Bronchial epithelial cell (primary cell): ENCODE results near the gene EIPR1. TPM values are rescaled to one million over a fixed set of nuclear protein-coding genes. Genes with fewer than 3 reads are reported as not detected.

ENCODE experiments used
- DNase-seq: peaks from one replicate; pipeline ENCODE4 v3.0.0-alpha.2; 2010; ENCODE audit warnings: low read depth
- FAIRE-seq: peaks from 2 replicates; lab custom pipeline; 2011; peaks lifted over from hg19 to GRCh38; lab: Jason Lieb, UNC
- H3K27me3 ChIP-seq: 2 replicates; pipeline ENCODE4 v1.5.1; 2011; ENCODE audit warnings: low read length; ENCODE audit not compliant: control insufficient read depth, insufficient read depth
- H3K36me3 ChIP-seq: 2 replicates; pipeline ENCODE4 v1.5.1; 2011; ENCODE audit warnings: low read length; ENCODE audit not compliant: control insufficient read depth, insufficient read depth
- H3K4me3 ChIP-seq: 2 replicates; pipeline ENCODE4 v1.5.1; 2011; ENCODE audit warnings: mild to moderate bottlenecking, low read depth, low read length, control low read depth
- CTCF ChIP-seq: IDR thresholded peaks from 2 replicates; pipeline ENCODE4 v1.5.1; 2011; ENCODE audit warnings: mild to moderate bottlenecking, moderate library complexity, low read length, control low read depth, inconsistent platforms; ENCODE audit not compliant: insufficient read depth, severe bottlenecking
- total RNA-seq: library from RNA; depleted of rRNA; stranded (reverse); fragments of >200 nt; gene quantifications from 2 replicates; pipeline ENCODE4 v1.2.1, GENCODE V29; 2014

EIPR1 gene
- total RNA-seq, 1 donor from 2014 or later: 44.5 TPM

GRCh38 chr2:3214065-3214464, 163.6 kb downstream of the EIPR1 start:
- FAIRE-seq: no peak
- H3K4me3 ChIP-seq: no peak overlapping the region
- TF ChIP-seq CTCF: no peak
- peaks cover 2% of the 10 kb centered on the region for H3K36me3 ChIP-seq
- DNase-seq: no peak
- H3K27me3 ChIP-seq: no peaks in the 10 kb centered on the region

- Histone ChIP-seq H3K36me3 (peaks cover 2% of the 10 kb centered on the region), H3K4me3 (no peak overlapping the region), H3K27me3 (no peaks in the 10 kb centered on the region)
- DNase-seq: no peak
- TF ChIP-seq CTCF: no peak
- no peak for FAIRE-seq
Measured at GRCh38 chr2:3212984-3213383, 164.6 kb downstream of the EIPR1 start.

GRCh38 chr2:3212061-3212362, 165.6 kb downstream of the EIPR1 start:
- TF ChIP-seq CTCF: no peak
- H3K36me3 ChIP-seq: peaks cover 2% of the 10 kb centered on the region
- FAIRE-seq (no peak), DNase-seq (no peak)
- no peak overlapping the region for H3K4me3 ChIP-seq
- no peaks in the 10 kb centered on the region for H3K27me3 ChIP-seq

DNA sequence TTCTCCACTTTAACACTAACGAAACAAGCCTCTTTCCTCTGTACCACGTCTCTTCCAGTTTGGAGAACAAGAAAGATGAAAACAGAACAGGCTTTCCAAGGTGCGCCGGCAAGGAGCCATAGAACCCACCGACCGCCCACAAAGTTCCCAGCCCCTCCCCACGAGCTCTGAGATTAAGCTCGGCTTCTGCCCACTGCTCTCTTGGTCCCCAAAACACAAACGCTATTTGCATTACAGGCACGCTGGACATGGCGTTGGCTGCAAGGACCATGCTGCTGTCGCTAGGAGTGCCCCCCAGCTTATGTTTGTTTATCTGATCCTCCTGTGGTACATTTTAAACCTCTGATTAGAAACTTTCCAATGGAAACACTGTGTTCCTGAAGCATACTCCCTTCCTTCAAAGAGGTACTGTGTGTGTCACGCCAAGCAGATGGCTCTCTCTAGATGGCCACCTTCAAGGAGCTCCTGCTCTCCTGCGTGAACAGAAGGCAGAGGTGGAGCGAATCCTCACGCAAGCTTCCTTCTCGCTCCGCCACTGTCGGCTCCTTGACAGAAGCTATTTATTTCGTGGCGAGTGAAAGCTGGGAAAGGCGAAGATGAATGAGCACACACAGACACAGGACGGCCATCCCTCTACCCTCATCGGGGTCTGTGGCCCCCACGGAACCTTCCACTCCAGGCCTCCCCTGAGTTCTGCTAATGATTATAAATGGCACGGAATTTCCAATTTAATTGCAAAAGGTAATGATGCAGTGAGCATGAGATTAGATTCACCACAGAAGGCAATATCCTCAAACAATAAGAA, 166.2 kb downstream of the EIPR1 start:
- peaks cover 2% of the 10 kb centered on the region for H3K36me3 ChIP-seq
- DNase-seq (no peak), FAIRE-seq (no peak)
- TF ChIP-seq CTCF: no peak
- H3K4me3 ChIP-seq: no peak overlapping the region
- no peaks in the 10 kb centered on the region for H3K27me3 ChIP-seq

DNA sequence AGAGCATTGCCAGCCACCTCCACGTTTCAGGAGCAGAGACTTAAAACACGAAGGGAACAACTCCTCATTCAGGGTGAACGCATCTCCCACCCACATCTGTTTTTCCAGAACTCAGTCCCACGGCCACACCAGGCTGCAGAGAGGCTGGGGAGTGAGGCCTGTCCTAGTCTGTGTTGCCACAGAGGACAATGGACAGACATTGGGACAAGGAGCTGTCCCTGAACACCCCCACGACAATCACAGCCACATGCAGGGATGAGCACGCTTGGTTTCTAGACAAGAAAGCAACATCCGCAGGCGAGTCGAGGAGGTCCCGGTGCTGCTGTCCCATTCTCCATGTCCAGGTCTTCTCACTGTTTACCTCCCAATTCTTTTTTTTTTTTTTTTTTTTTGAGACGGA, 167.4 kb downstream of the EIPR1 start:
- DNase-seq (no peak), FAIRE-seq (no peak)
- Histone ChIP-seq H3K4me3 (no peak overlapping the region), H3K27me3 (no peaks in the 10 kb centered on the region), H3K36me3 (peaks cover 2% of the 10 kb centered on the region)
- no peak for TF ChIP-seq CTCF

DNA sequence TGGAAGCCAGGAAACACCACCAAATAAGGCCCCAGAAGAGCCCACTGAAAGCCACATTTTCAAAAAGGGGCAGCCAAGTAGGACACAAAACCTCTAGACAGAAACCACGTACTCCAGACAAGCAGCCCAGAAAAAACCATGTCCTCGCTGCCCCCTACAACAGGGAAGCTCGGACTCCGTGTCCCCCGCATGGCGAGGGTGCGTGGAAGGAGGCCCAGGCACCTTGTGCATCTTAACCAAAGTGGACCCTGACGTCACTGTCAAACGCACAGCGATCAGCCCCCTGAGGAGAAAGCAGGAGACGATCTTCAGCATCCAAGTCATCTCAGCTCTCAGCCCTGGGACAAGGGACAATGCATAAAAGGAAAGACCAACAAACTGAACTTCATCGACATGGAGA, 168.4 kb downstream of the EIPR1 start:
- no peak overlapping the region for H3K4me3 ChIP-seq
- TF ChIP-seq CTCF: no peak
- H3K27me3 ChIP-seq: no peaks in the 10 kb centered on the region
- FAIRE-seq (no peak), DNase-seq (no peak)
- peaks cover 2% of the 10 kb centered on the region for H3K36me3 ChIP-seq
